ENCODE data around the gene LIMS1. TPM values are rescaled to one million over a fixed set of nuclear protein-coding genes. Genes with fewer than 3 reads are reported as not detected.
"Not testable (repeated sequence)": the region's sequence is repeated elsewhere in the genome, so short reads cannot be mapped to it uniquely, and the experiment has no call there.

LIMS1 gene
- polyA plus RNA-seq, 3 donors: 44.0 to 130 (median 124) TPM

- H3K79me2 ChIP-seq (ENCODE audit: insufficient read depth, low read length); H3K27me3 Mint-ChIP-seq (ENCODE audit: low read depth in 3 of 3); H3K4me1 ChIP-seq (ENCODE audit: control insufficient read depth in 1 of 2, insufficient read depth in 2 of 2, low read length in 2 of 2); H4K20me1 ChIP-seq (ENCODE audit: insufficient read depth, low read length); H3K9me3 Mint-ChIP-seq; H2AFZ ChIP-seq (ENCODE audit: insufficient read depth, low read depth, low read length, poor library complexity, severe bottlenecking); H3K4me3 ChIP-seq (replicated peaks in 1 of 3; ENCODE audit: low read depth in 2 of 3, low read length in 3 of 3); DNase-seq; H3K4me3 Mint-ChIP-seq; H3K27ac ChIP-seq (ENCODE audit: low read depth in 1 of 2, low read length in 2 of 2); H3K4me2 ChIP-seq (replicated peaks; ENCODE audit: extremely low read depth, low read length, poor library complexity, severe bottlenecking); H3K9ac ChIP-seq (ENCODE audit: insufficient read depth, low read length, poor library complexity, severe bottlenecking); H3K27me3 ChIP-seq (ENCODE audit: control insufficient read depth in 2 of 2, insufficient read depth in 2 of 2, low read length in 2 of 2); intact Hi-C loops (cut with micrococcal nuclease); H3K9me3 ChIP-seq (replicated peaks in 1 of 2; ENCODE audit: control insufficient read depth in 1 of 2, insufficient read depth in 1 of 2, low read length in 2 of 2): not testable (repeated sequence)
- peaks cover 19% of the 10 kb centered on the region for H3K4me1 Mint-ChIP-seq
- H3K36me3 Mint-ChIP-seq: peaks cover 20 to 36% of the 10 kb centered on the region in 2 donors
- peak overlapping the region in 1 of 7 donors; percentile 55 for H3K27ac Mint-ChIP-seq
- peaks cover 0 to 13% of the 10 kb centered on the region in 2 donors for H3K36me3 ChIP-seq (replicated peaks in 1 of 2; ENCODE audit: control insufficient read depth in 1 of 2, insufficient read depth in 2 of 2, low read length in 2 of 2)
- WGBS (ENCODE audit: insufficient coverage): no CpG with 5 or more reads among the region's 2 CpGs
Measured at GRCh38 chr2:108663346-108663745, 129.1 kb downstream of the LIMS1 start.

GRCh38 chr2:108664089-108664488, 129.8 kb downstream of the LIMS1 start:
- H3K79me2 ChIP-seq (ENCODE audit: insufficient read depth, low read length); H3K4me1 ChIP-seq (ENCODE audit: control insufficient read depth in 1 of 2, insufficient read depth in 2 of 2, low read length in 2 of 2); H3K4me3 ChIP-seq (replicated peaks in 1 of 3; ENCODE audit: low read depth in 2 of 3, low read length in 3 of 3); H3K4me3 Mint-ChIP-seq; H2AFZ ChIP-seq (ENCODE audit: insufficient read depth, low read depth, low read length, poor library complexity, severe bottlenecking); intact Hi-C loops (cut with micrococcal nuclease); DNase-seq; H3K4me2 ChIP-seq (replicated peaks; ENCODE audit: extremely low read depth, low read length, poor library complexity, severe bottlenecking); H3K27me3 ChIP-seq (ENCODE audit: control insufficient read depth in 2 of 2, insufficient read depth in 2 of 2, low read length in 2 of 2); H3K9me3 Mint-ChIP-seq; H3K9ac ChIP-seq (ENCODE audit: insufficient read depth, low read length, poor library complexity, severe bottlenecking); H4K20me1 ChIP-seq (ENCODE audit: insufficient read depth, low read length); H3K27ac ChIP-seq (ENCODE audit: low read depth in 1 of 2, low read length in 2 of 2); H3K9me3 ChIP-seq (replicated peaks in 1 of 2; ENCODE audit: control insufficient read depth in 1 of 2, insufficient read depth in 1 of 2, low read length in 2 of 2); H3K27me3 Mint-ChIP-seq (ENCODE audit: low read depth in 3 of 3): not testable (repeated sequence)
- H3K4me1 Mint-ChIP-seq: peaks cover 19% of the 10 kb centered on the region
- H3K36me3 ChIP-seq (replicated peaks in 1 of 2; ENCODE audit: control insufficient read depth in 1 of 2, insufficient read depth in 2 of 2, low read length in 2 of 2): peaks cover 0 to 13% of the 10 kb centered on the region in 2 donors
- peak overlapping the region in 4 of 7 donors; percentile 24 to 73 (median 67) for H3K27ac Mint-ChIP-seq
- no CpG with 5 or more reads among the region's 3 CpGs for WGBS (ENCODE audit: insufficient coverage)
- H3K36me3 Mint-ChIP-seq: peaks cover 24 to 38% of the 10 kb centered on the region in 2 donors

- peaks cover 19% of the 10 kb centered on the region for H3K4me1 Mint-ChIP-seq
- H3K4me1 ChIP-seq (ENCODE audit: control insufficient read depth in 1 of 2, insufficient read depth in 2 of 2, low read length in 2 of 2); H2AFZ ChIP-seq (ENCODE audit: insufficient read depth, low read depth, low read length, poor library complexity, severe bottlenecking); H3K27ac Mint-ChIP-seq; H3K9me3 Mint-ChIP-seq; H3K9me3 ChIP-seq (replicated peaks in 1 of 2; ENCODE audit: control insufficient read depth in 1 of 2, insufficient read depth in 1 of 2, low read length in 2 of 2); DNase-seq; H3K4me3 ChIP-seq (replicated peaks in 1 of 3; ENCODE audit: low read depth in 2 of 3, low read length in 3 of 3); H3K27me3 Mint-ChIP-seq (ENCODE audit: low read depth in 3 of 3); intact Hi-C loops (cut with micrococcal nuclease); H4K20me1 ChIP-seq (ENCODE audit: insufficient read depth, low read length); H3K9ac ChIP-seq (ENCODE audit: insufficient read depth, low read length, poor library complexity, severe bottlenecking); H3K27me3 ChIP-seq (ENCODE audit: control insufficient read depth in 2 of 2, insufficient read depth in 2 of 2, low read length in 2 of 2); H3K79me2 ChIP-seq (ENCODE audit: insufficient read depth, low read length); H3K27ac ChIP-seq (ENCODE audit: low read depth in 1 of 2, low read length in 2 of 2); H3K4me3 Mint-ChIP-seq; H3K4me2 ChIP-seq (replicated peaks; ENCODE audit: extremely low read depth, low read length, poor library complexity, severe bottlenecking): not testable (repeated sequence)
- no CpG with 5 or more reads among the region's 1 CpG for WGBS (ENCODE audit: insufficient coverage)
- H3K36me3 ChIP-seq (replicated peaks in 1 of 2; ENCODE audit: control insufficient read depth in 1 of 2, insufficient read depth in 2 of 2, low read length in 2 of 2): peaks cover 0 to 13% of the 10 kb centered on the region in 2 donors
- peaks cover 24 to 34% of the 10 kb centered on the region in 2 donors for H3K36me3 Mint-ChIP-seq
Measured at GRCh38 chr2:108664979-108665378, 130.7 kb downstream of the LIMS1 start.

- H4K20me1 ChIP-seq (ENCODE audit: insufficient read depth, low read length); H3K27me3 ChIP-seq (ENCODE audit: control insufficient read depth in 2 of 2, insufficient read depth in 2 of 2, low read length in 2 of 2); H3K9me3 Mint-ChIP-seq; intact Hi-C loops (cut with micrococcal nuclease); H3K4me1 ChIP-seq (ENCODE audit: control insufficient read depth in 1 of 2, insufficient read depth in 2 of 2, low read length in 2 of 2); H3K27ac ChIP-seq (ENCODE audit: low read depth in 1 of 2, low read length in 2 of 2); H3K79me2 ChIP-seq (ENCODE audit: insufficient read depth, low read length); H3K4me3 Mint-ChIP-seq; H3K27me3 Mint-ChIP-seq (ENCODE audit: low read depth in 3 of 3); H3K9ac ChIP-seq (ENCODE audit: insufficient read depth, low read length, poor library complexity, severe bottlenecking); H3K4me3 ChIP-seq (replicated peaks in 1 of 3; ENCODE audit: low read depth in 2 of 3, low read length in 3 of 3); H3K9me3 ChIP-seq (replicated peaks in 1 of 2; ENCODE audit: control insufficient read depth in 1 of 2, insufficient read depth in 1 of 2, low read length in 2 of 2); H3K4me2 ChIP-seq (replicated peaks; ENCODE audit: extremely low read depth, low read length, poor library complexity, severe bottlenecking); H2AFZ ChIP-seq (ENCODE audit: insufficient read depth, low read depth, low read length, poor library complexity, severe bottlenecking): not testable (repeated sequence)
- Mint-ChIP-seq H3K36me3 (peaks cover 24 to 30% of the 10 kb centered on the region in 2 donors), H3K27ac (peak overlapping the region in 2 of 7 donors; percentile 36 to 79), H3K4me1 (peaks cover 19% of the 10 kb centered on the region)
- DNase-seq: peak in 1 of 3 donors; percentile 71
- peaks cover 0 to 13% of the 10 kb centered on the region in 2 donors for H3K36me3 ChIP-seq (replicated peaks in 1 of 2; ENCODE audit: control insufficient read depth in 1 of 2, insufficient read depth in 2 of 2, low read length in 2 of 2)
- no CpG with 5 or more reads among the region's 4 CpGs for WGBS (ENCODE audit: insufficient coverage)
Measured at GRCh38 chr2:108665975-108666374, 131.7 kb downstream of the LIMS1 start.

Data from CD14-positive monocyte (primary cell).